Fibroblast of lung (primary cell): ENCODE data around the gene OR6S1. TPM values are rescaled to one million over a fixed set of nuclear protein-coding genes. Genes with fewer than 3 reads are reported as not detected.

ENCODE experiments used
- DNase-seq, 2 donors: peaks; one replicate each; pipeline versions ENCODE4 v3.0.0 to v3.0.0-alpha.2; 2010; ENCODE audit warnings: low read depth in 2 of 2
- H2AFZ ChIP-seq: 2 replicates; pipeline ENCODE4 v1.5.1; 2012; ENCODE audit warnings: low read length, control low read depth, inconsistent platforms
- H3K27ac ChIP-seq: 2 replicates; pipeline ENCODE4 v1.5.1; 2011; ENCODE audit warnings: low read length, control low read depth; ENCODE audit not compliant: insufficient read depth
- H3K27me3 ChIP-seq: 2 replicates; pipeline ENCODE4 v1.5.1; 2011; ENCODE audit warnings: mild to moderate bottlenecking, low read length; ENCODE audit not compliant: control insufficient read depth, insufficient read depth
- H3K36me3 ChIP-seq: 2 replicates; pipeline ENCODE4 v1.5.1; 2011; ENCODE audit warnings: low read length; ENCODE audit not compliant: control insufficient read depth, insufficient read depth
- H3K4me1 ChIP-seq: 2 replicates; pipeline ENCODE4 v1.5.1; 2011; ENCODE audit warnings: low read length; ENCODE audit not compliant: control insufficient read depth, insufficient read depth; ENCODE audit errors: extremely low read depth
- H3K4me2 ChIP-seq: 2 replicates; pipeline ENCODE4 v1.5.1; 2011; ENCODE audit warnings: low read length, control low read depth; ENCODE audit not compliant: insufficient read depth; ENCODE audit errors: extremely low read depth
- H3K4me3 ChIP-seq, 4 experiments: fragments of 200-600 bp in 1 of 4; sonication (generic) in 1 of 4; replicated peaks in 1 of 4; 2 replicates each; pipeline ENCODE4 v1.5.1; 2011 to 2016; ENCODE audit warnings: low read length in 4 of 4, low read depth in 3 of 4, mild to moderate bottlenecking in 3 of 4, control low read depth in 2 of 4, inconsistent platforms in 1 of 4, mixed read lengths in 1 of 4; ENCODE audit not compliant: insufficient read depth in 1 of 4; ENCODE audit errors: control extremely low read depth in 1 of 4
- H3K79me2 ChIP-seq: 2 replicates; pipeline ENCODE4 v1.5.1; 2012; ENCODE audit warnings: mild to moderate bottlenecking, low read length, inconsistent platforms; ENCODE audit not compliant: control insufficient read depth, insufficient read depth
- H3K9ac ChIP-seq: 2 replicates; pipeline ENCODE4 v1.5.1; 2011; ENCODE audit warnings: mild to moderate bottlenecking, low read length, control low read depth; ENCODE audit not compliant: insufficient read depth
- H3K9me3 ChIP-seq: 2 replicates; pipeline ENCODE4 v1.5.1; 2012; ENCODE audit warnings: low read depth, low read length; ENCODE audit not compliant: control insufficient read depth, insufficient read depth
- H4K20me1 ChIP-seq: 2 replicates; pipeline ENCODE4 v1.5.1; 2011; ENCODE audit warnings: low read length; ENCODE audit not compliant: control insufficient read depth, insufficient read depth; ENCODE audit errors: extremely low read depth
- EZH2 ChIP-seq: IDR thresholded peaks from 2 replicates; pipeline ENCODE4 v1.5.1; 2012; ENCODE audit warnings: low read length, control low read depth, mild to moderate bottlenecking; ENCODE audit errors: missing control alignments
- polyA plus RNA-seq, 2 donors: library from polyadenylated mRNA; depleted of rRNA in 1 of 2; stranded (reverse) in 1 of 2; unstranded in 1 of 2; fragments of >200 nt; gene quantifications; 2 replicates each; pipeline ENCODE4 v1.2.1, GENCODE V29; 2011 to 2012; ENCODE audit warnings: missing spikeins in 1 of 2
- total RNA-seq: library from RNA; depleted of rRNA; stranded (reverse); fragments of >200 nt; gene quantifications from 2 replicates; pipeline ENCODE4 v1.2.1, GENCODE V29; 2014
- TF ChIP-seq, protein P1 (sequence below), 2 donors: IDR thresholded peaks in 1 of 2; conservative IDR thresholded peaks in 1 of 2; 1 replicate in 1 of 2; 2 replicates in 1 of 2; pipeline ENCODE4 v1.5.1; 2011 to 2012; ENCODE audit warnings: low read length in 2 of 2, control low read depth in 1 of 2, inconsistent platforms in 1 of 2, low read depth in 1 of 2, mild to moderate bottlenecking in 1 of 2

The OR6S1 gene
- total and polyA plus RNA-seq, 2 donors (not counting 1 experiment from before 2014, with no cell fraction given): not detected

DNA sequence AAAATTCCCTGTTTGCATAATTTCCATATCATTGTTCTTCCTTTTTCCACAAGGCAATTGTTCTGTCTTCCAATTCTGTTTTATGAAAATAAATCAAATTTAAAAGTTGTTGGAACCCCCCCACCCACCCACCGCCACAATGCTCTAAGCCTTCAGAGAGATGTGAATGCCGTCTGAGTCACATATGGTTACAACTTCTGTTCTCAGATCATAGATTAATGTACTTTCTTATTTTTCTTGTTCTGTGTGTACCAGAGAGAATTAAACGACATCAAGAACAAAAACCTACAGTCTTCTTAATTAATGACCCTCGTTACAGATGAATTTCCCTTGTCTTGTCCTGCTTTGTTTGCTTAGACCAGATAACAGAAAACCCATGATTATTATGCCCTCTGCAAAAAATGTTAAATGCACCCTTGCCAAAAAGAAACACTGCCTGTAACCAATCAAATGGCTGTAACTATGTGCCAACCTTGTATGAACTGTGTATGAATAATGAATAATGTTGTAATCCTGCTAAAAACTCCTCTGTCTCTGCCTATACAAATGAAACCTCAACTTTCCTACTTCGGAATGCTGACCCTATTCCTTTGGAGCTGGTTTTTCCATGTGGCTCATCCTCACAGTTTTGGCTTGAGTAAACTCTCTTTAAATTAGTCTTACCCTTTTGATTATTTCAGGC is 14.0 kb downstream of the OR6S1 start:
- H3K4me2 ChIP-seq: no peak overlapping the region

GRCh38 chr14:20626274-20626673 is 15.2 kb downstream of the OR6S1 start:
- Histone ChIP-seq H3K4me3 (peak overlapping the region in 2 of 4 experiments; percentile 23 to 46), H3K9ac (no peak overlapping the region)
- TF ChIP-seq, protein P1, sequence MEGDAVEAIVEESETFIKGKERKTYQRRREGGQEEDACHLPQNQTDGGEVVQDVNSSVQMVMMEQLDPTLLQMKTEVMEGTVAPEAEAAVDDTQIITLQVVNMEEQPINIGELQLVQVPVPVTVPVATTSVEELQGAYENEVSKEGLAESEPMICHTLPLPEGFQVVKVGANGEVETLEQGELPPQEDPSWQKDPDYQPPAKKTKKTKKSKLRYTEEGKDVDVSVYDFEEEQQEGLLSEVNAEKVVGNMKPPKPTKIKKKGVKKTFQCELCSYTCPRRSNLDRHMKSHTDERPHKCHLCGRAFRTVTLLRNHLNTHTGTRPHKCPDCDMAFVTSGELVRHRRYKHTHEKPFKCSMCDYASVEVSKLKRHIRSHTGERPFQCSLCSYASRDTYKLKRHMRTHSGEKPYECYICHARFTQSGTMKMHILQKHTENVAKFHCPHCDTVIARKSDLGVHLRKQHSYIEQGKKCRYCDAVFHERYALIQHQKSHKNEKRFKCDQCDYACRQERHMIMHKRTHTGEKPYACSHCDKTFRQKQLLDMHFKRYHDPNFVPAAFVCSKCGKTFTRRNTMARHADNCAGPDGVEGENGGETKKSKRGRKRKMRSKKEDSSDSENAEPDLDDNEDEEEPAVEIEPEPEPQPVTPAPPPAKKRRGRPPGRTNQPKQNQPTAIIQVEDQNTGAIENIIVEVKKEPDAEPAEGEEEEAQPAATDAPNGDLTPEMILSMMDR (conservative IDR thresholded peaks at IDR 0.05 in 1 of 2, IDR thresholded peaks at IDR 0.05 in 1 of 2; ENCODE audit: low read depth in 1 of 2, low read length in 2 of 2): no peak
- no peak for TF ChIP-seq EZH2

More for the DNA sequence above, 14.0 kb downstream of the OR6S1 start:
- no peaks in the 10 kb centered on the region for H3K79me2 ChIP-seq
- no peak overlapping the region for H3K27ac ChIP-seq
- H3K4me1 ChIP-seq: peaks cover 6% of the 10 kb centered on the region
- peaks cover 5% of the 10 kb centered on the region for H3K27me3 ChIP-seq
- no peak overlapping the region for H3K4me3 ChIP-seq
- no peak for DNase-seq
- H4K20me1 ChIP-seq: no peaks in the 10 kb centered on the region
- TF ChIP-seq, protein P1 (conservative IDR thresholded peaks at IDR 0.05 in 1 of 2, IDR thresholded peaks at IDR 0.05 in 1 of 2; ENCODE audit: low read depth in 1 of 2, low read length in 2 of 2): no peak
- no peak for TF ChIP-seq EZH2
- no peak overlapping the region for H2AFZ ChIP-seq
- H3K9ac ChIP-seq: no peak overlapping the region
- H3K9me3 ChIP-seq: no peaks in the 10 kb centered on the region
- no peaks in the 10 kb centered on the region for H3K36me3 ChIP-seq

GRCh38 chr14:20624495-20625070 is 16.9 kb downstream of the OR6S1 start:
- Histone ChIP-seq H3K4me1 (peaks cover 4% of the 10 kb centered on the region), H2AFZ (peak overlapping the region; percentile 51), H3K9ac (no peak overlapping the region), H3K79me2 (no peaks in the 10 kb centered on the region), H3K36me3 (no peaks in the 10 kb centered on the region), H3K4me3 (peak overlapping the region; percentile 14 to 78 (median 46)), H3K4me2 (peak overlapping the region; percentile 88), H3K27ac (no peak overlapping the region), H3K27me3 (peaks cover 5% of the 10 kb centered on the region), H3K9me3 (no peaks in the 10 kb centered on the region), H4K20me1 (no peaks in the 10 kb centered on the region)
- TF ChIP-seq, protein P1 (conservative IDR thresholded peaks at IDR 0.05 in 1 of 2, IDR thresholded peaks at IDR 0.05 in 1 of 2; ENCODE audit: low read depth in 1 of 2, low read length in 2 of 2): no peak
- TF ChIP-seq EZH2: no peak
- peak; percentile 62 to 67 for DNase-seq

More at GRCh38 chr14:20626274-20626673, 15.2 kb downstream of the OR6S1 start:
- H3K4me2 ChIP-seq: peak overlapping the region; percentile 33
- no peaks in the 10 kb centered on the region for H4K20me1 ChIP-seq
- H3K36me3 ChIP-seq: no peaks in the 10 kb centered on the region
- no peak overlapping the region for H2AFZ ChIP-seq
- H3K27ac ChIP-seq: no peak overlapping the region
- peaks cover 4% of the 10 kb centered on the region for H3K4me1 ChIP-seq
- peaks cover 5% of the 10 kb centered on the region for H3K27me3 ChIP-seq
- H3K9me3 ChIP-seq: no peaks in the 10 kb centered on the region
- no peaks in the 10 kb centered on the region for H3K79me2 ChIP-seq
- no peak for DNase-seq
